GM18519 (cell line): Measurements from ENCODE around the gene CETN3.

Experiments
- ATAC-seq: cut with Tn5 transposase; IDR thresholded peaks from one replicate; pipeline ENCODE4 v1.9.1; 2021; ENCODE audit warnings: mild to moderate bottlenecking, moderate library complexity; ENCODE audit not compliant: unreplicated experiment, low FRiP score

The CETN3 gene

GRCh38 chr5:90409318-90410177 lies at the start of gene CETN3:
TSS of gene CETN3 (minus strand) at chr5:90409756. CDS start at chr5:90409661, 95 bp downstream.
- peak; percentile 86 for ATAC-seq

GRCh38 chr5:90446961-90447360 lies 37.4 kb upstream of the CETN3 start:
- ATAC-seq, result no peak

- no peak for ATAC-seq
Observed at GRCh38 chr5:90440644-90441043, 31.1 kb upstream of the CETN3 start.

GRCh38 chr5:90438100-90438499 lies 28.5 kb upstream of the CETN3 start:
- ATAC-seq, result no peak

GRCh38 chr5:90437663-90438062 lies 28.1 kb upstream of the CETN3 start:
- no peak for ATAC-seq

DNA sequence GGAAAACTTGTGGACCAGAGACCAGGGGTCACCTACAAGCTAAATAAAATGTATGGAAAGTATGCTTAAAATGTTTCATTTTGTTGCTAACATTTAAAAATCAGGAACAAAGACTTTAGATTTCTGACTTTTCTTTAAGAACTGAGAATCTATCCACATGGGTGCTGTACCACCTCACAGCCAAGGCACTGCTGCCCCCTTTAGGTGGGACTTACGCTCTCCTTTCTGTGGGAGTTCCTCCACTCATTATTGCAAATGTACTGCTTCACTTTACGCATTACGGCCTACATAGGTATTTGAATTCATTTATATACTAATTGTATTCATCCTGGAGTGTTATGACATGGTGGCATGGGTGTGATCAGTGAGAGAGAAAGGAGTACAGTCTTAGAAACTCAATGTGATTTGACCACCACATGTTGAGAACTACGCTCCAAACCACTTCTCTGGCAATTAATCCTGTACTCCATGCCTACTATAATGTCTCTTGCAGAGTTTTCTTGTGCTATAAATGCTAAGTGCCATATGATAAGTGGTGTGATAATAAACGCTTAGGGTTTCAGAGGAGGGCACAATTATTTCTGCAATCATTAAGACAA lies 24.7 kb upstream of the CETN3 start:
- ATAC-seq, result no peak

GRCh38 chr5:90424245-90424644 lies 14.7 kb upstream of the CETN3 start:
- ATAC-seq, result no peak

GRCh38 chr5:90421136-90421535 lies 11.6 kb upstream of the CETN3 start:
- ATAC-seq, result peak; percentile 47

DNA sequence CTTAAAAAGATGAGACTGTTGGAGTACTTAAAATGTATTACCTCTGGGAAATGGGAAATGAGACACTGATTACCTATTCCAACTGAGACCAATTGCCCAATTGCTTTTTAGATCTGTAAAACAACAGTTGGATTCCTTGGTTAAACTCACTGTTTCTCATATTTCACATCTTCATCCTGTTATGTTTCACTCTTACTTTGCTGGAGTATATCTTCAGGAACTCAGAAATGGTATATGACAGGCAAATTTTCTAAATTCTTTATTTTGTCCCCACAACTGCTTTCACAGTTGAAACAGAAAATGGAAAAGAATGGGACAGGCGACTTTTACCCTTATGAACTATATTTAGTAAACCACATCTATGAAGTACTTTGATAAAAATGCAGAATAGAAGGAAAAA lies 8.7 kb upstream of the CETN3 start:
- ATAC-seq, result no peak

GRCh38 chr5:90410178-90410762 lies 714 bp upstream of the CETN3 start:
- ATAC-seq, result no peak

DNA sequence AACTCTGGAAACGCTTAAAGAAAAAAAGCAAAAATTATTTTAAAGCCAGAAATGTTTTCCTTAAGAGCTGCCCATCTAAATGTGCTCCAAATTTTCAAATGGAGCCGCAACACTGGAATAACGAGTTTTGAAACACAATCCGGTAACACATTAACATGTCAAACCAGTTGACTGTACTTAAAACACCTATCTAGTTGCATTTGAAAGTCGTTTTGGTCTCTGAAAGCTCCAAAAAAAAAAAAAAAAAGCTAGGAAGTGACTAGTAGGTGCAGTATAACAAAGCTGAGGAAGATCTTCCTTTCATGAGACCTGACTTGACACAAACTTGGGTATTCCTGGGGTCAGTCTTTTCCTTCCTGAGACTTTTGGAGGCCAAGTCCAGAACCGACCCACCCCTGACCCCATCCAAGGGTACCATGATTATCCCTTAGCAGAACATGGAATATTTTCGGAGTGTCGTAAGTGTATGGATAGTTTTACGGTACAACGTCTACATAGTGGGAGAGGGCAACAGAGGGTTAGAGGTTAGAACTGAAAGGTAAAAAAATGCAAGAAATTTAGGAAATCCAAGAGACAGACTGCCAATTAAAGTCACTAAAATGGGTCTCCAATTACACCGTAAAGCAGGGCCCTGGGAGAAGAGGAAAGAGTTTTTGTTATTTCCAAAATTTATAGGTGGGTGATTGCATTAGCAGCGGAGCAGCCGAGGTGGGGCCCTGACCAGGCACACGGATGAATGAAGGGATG lies 812 bp downstream of the CETN3 start:
- ATAC-seq, result peak; percentile 4

DNA sequence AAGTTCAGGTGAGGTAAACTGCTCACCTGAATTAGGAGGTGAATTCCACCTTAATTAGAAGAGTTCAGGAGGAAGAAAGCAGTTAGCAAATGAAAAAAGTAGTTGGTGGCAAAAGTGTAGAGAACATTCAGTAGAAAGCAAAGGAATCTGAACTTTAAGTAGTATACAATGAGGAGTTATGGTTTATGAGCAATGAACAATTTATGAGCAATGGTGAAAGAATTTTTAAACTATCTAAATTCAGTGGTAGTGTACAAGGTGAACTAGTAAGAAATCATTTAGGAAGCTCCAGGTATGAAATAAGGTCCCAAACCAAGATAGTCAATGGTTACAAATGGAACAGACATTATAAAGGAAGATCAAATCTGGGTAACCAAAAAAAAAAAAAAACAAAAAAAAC lies 3.1 kb downstream of the CETN3 start:
- ATAC-seq, result no peak

GRCh38 chr5:90402521-90403255 lies 6.9 kb downstream of the CETN3 start:
- no peak for ATAC-seq

GRCh38 chr5:90399251-90399650 lies 10.3 kb downstream of the CETN3 start:
- ATAC-seq, result no peak

- ATAC-seq, result no peak
Observed at GRCh38 chr5:90398726-90399125, 10.8 kb downstream of the CETN3 start.

DNA sequence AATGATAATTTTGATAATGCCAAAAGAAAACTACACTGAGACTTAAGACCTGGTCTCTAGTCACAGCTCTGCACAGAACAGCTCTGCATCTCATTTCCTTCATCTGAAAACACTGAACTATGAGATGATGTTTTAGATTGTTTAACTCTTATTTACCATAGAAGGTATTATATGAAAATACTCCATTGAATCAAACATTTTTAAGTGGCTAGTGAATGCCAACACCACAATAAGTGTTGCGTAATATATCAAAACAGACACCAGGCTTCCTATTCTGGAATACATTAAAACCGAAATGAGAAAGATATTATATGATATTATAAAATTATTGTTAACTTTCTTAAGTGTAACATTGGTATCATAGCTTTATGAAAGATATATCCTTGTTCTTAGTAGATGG lies 14.6 kb downstream of the CETN3 start:
- no peak for ATAC-seq

DNA sequence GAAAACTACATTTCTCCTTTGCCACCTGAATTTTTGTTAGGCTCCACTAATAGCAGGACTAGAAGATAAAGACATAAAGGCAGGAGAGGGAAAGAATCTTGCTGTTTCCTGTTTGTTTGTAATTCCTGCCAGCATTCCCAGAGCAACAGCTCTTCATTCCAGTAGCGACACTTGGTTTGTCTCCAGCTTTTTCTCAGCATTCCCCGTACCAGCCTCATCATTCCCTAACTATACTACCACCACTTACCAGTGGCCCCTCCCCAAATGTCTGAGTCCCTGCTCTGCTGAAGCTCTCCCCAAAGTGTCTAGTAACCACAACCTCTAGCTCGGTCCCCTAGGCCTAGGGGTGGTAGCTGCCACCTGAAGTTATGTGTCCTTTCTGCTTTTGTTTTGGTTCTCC lies 18.6 kb downstream of the CETN3 start:
- ATAC-seq, result no peak

DNA sequence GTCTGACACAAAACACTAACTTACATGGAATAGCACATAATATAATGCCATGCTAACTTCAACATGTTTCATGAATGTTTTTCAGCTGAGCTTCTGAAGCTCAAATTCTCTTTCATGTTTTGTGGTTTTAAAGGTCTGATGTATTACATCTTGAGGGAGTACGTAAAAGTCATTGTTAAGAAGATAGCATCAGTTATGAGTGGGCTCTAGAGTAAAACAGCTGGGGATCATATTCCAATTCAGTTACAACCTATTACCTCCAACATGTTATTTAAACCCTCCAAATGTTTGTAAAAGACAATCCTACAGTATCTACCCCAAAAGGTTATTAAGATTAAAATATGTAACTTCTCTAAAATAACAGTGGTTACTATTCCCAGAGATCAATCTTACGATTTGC lies 19.2 kb downstream of the CETN3 start:
- no peak for ATAC-seq

GRCh38 chr5:90387508-90387907 lies 22.0 kb downstream of the CETN3 start:
- no peak for ATAC-seq

DNA sequence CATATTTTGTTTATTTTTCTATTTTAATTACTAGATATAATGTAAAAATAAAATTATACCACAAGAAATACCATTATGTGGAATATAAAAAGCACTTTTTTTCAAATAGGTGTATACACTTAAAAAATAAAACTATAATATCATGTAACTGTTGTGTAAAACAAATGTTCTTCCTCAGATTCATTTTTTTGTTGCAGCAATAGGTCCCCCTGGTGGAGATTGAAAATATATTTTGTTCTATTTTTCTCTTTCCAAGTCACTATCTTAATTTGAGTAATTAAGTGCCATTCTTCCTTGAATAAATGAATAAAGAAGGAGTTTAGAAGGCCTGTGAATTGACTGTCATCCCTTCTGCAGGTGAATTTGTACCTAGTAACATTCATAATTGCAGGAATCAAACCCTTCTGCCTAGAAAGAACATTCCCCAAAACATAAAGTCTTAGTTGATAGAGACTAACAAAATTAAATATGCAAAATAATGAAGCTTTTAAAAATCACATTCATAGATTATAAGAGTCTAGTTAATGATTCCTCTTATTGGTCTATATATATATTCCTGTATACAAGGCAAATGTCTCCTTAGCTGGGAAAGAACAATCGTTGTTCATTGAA lies 23.4 kb downstream of the CETN3 start:
- ATAC-seq, result no peak
